ENCODE measurements around the gene THAP7. TPM values are rescaled to one million over a fixed set of nuclear protein-coding genes. Genes with fewer than 3 reads are reported as not detected.

Gene THAP7
- total RNA-seq, 2 experiments from 2014 or later, result 20.4 to 21.2 TPM

DNA sequence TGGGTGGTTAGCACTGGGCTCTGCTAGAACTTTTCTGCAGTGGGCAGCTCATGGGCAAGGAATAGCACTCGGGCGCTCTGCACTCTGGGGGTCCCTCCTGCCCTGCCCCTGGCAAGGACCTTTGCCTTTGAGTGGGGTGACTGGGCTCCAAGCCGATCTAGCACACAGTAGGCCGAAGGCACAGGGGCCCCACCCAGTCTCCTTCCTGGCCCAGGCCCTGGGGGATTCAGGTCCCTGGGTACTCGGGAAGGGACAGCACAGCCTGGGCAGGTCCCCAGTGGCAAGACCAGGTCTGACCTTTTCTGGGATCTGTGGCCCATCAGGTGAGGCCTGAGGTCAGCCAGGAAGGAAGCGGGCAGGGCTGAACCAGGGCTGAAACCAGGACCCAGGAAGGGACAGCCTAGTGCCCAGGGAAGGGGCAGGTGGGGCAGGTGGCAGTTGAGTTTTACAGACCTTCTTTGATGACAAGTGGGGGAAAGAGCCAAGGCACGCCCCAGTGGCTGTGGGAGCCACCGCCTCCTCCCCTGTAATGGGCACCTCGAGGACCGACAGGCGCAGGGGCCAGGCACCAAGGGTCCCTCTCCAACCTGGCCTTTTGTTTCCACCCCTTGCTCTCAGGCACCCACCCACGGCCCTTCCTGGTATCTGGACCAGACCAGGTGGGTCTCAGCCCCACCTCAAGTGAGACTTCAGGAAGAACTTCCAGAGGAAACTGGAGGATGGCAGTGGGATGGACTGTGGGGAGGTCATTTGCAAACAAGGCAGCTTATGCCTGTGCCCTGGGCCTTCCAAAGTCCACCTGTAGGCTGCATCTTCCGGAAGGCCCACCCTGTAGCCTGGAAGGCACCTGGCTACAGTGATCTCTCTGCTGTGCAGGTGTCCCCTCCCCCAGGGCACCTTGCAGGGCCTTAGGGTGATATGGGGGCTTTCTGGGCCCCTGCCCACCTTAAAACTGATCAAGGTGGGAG lies 35.7 kb downstream of the THAP7 start:
- H3K9me3 Mint-ChIP-seq, result no peaks in the 10 kb centered on the region
- H3K36me3 Mint-ChIP-seq (ENCODE audit: low read depth), result no peaks in the 10 kb centered on the region
- CTCF ChIA-PET, result interaction anchor here (1.3 kb wide), 1 partner anchor 49 kb away, joined by 3 read pairs; the partner anchor contains the start of gene CRKL
- H3K27ac Mint-ChIP-seq, result no peak overlapping the region
- intact Hi-C loops (cut with micrococcal nuclease), result loop anchor here (10.0 kb wide), 1 partner anchor 139 kb away; no protein-coding TSS in a partner anchor
- no peak overlapping the region for H3K4me3 Mint-ChIP-seq
- peaks cover 2% of the 10 kb centered on the region for H3K27me3 Mint-ChIP-seq (ENCODE audit: low read depth)
- no peak for DNase-seq
- peaks cover 11% of the 10 kb centered on the region for H3K4me1 Mint-ChIP-seq (ENCODE audit: low read depth)

DNA sequence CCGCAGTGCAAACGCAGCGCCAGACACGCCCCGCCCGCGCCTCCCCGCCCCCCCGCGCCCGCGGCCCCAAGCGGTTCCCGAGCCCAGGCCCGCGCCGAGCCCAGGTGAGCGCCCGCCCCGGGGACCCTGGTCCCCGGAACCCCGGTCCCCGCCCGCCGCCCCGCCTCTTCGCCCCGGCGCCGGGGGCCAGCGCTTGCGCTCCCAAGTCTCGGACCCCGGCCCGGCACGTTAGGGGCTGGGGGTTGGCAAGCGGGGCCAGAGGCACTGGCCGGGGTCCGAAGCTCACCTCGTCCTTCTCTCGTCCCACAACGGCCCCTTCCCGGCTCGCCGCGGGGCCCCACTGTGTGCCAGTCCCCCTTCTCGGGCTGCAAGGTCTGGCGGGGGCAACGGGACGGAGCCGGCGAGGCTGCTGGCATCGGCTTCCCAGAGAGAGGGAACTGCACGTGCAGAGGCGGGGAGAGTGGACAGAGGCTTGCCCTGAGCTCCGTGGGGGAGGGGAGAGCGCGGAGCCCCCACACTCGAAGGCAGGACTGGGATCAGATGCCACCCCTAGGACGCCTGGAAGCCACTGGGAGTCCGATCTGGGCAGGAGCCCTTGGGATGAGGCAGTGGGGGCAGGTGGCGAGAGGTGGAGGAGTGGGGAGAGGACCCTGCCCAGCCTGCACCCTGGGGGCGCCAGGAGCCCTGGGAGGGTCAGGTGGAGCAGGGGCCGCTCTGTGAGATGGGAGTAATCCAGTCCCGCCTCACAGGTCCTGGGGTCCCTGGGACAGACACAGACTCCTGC lies 36.6 kb downstream of the THAP7 start:
- no peak overlapping the region for H3K27ac Mint-ChIP-seq
- H3K4me1 Mint-ChIP-seq (ENCODE audit: low read depth), result peaks cover 11% of the 10 kb centered on the region
- no peaks in the 10 kb centered on the region for H3K36me3 Mint-ChIP-seq (ENCODE audit: low read depth)
- intact Hi-C loops (cut with micrococcal nuclease), result loop anchor here (10.0 kb wide), 1 partner anchor 140 kb away; no protein-coding TSS in a partner anchor
- no peak for DNase-seq
- peaks cover 3% of the 10 kb centered on the region for H3K27me3 Mint-ChIP-seq (ENCODE audit: low read depth)
- no peaks in the 10 kb centered on the region for H3K9me3 Mint-ChIP-seq
- no peak overlapping the region for H3K4me3 Mint-ChIP-seq
- CTCF ChIA-PET, result interaction anchor here (1.3 kb wide), 1 partner anchor 48 kb away, joined by 3 read pairs; the partner anchor contains the start of gene CRKL

DNA sequence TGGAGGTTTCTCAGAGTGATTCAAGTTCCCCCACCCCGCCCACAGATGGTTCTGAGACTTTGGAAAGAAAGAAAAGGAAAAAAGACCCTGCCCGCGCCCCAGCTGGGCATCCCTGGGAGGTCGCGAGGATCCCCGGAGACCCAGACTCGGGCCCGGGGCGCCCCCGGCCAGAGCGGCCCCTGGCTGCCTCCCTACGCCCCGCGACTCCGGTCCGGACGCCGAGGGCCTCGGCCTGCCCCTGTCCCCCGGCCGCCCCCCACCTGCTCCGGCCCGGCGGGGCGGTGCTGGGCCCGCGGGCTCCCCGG lies 37.2 kb downstream of the THAP7 start:
- H3K36me3 Mint-ChIP-seq (ENCODE audit: low read depth), result no peaks in the 10 kb centered on the region
- CTCF ChIA-PET, result interaction anchor here (1.3 kb wide), 1 partner anchor 48 kb away, joined by 3 read pairs; the partner anchor contains the start of gene CRKL
- H3K4me3 Mint-ChIP-seq, result peak overlapping the region; percentile 57
- no peaks in the 10 kb centered on the region for H3K9me3 Mint-ChIP-seq
- intact Hi-C loops (cut with micrococcal nuclease), result loop anchor here (5.0 to 10.0 kb wide), 2 partner anchors 38 to 140 kb away; partner anchors contain the start of gene THAP7
- no peak overlapping the region for H3K27ac Mint-ChIP-seq
- peaks cover 5% of the 10 kb centered on the region for H3K27me3 Mint-ChIP-seq (ENCODE audit: low read depth)
- DNase-seq, result no peak
- H3K4me1 Mint-ChIP-seq (ENCODE audit: low read depth), result peaks cover 11% of the 10 kb centered on the region

DNA sequence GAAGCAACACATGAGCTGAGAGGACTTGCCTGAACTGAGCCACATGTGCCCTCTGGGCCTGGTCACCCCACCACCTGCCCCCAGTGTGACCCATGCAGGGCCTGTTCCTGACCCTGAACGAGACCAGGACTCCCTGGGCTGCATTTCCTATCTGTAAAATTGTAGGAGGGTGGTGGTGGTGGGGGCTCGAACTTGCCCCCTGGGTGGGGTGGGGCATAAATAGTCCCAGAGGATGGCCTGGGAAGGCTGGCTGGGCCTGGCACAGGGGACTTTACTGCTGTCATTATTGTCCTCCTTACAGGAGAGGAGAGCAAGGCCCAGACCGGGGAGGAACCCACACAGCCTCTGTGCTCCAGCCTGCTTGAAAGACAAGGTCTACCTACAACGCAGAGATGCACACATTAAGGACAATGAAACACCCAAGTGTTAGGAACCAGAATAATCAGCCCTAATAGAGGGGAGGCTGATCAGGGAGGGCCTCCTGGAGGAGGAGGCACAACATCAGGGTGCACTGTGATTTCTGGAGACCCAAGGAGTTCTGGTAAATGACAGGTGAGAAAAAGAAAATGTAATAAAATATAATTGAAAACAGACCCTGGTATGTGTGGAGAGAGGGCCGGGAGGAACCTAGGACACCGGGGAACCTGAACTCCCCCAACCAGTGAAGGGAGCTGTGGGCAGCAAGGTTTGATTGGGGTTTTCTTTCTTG lies 37.7 kb downstream of the THAP7 start:
- Mint-ChIP-seq H3K4me1 (ENCODE audit: low read depth) (peaks cover 11% of the 10 kb centered on the region), H3K4me3 (peak overlapping the region; percentile 57), H3K9me3 (no peaks in the 10 kb centered on the region), H3K27me3 (ENCODE audit: low read depth) (peaks cover 5% of the 10 kb centered on the region), H3K36me3 (ENCODE audit: low read depth) (no peaks in the 10 kb centered on the region), H3K27ac (no peak overlapping the region)
- no peak for DNase-seq
- CTCF ChIA-PET, result interaction anchor here (1.5 kb wide), 1 partner anchor 49 kb away, joined by 3 read pairs; no protein-coding TSS in a partner anchor
- intact Hi-C loops (cut with micrococcal nuclease), result loop anchor here (5.0 to 10.0 kb wide), 2 partner anchors 38 to 141 kb away; partner anchors contain the start of gene THAP7

DNA sequence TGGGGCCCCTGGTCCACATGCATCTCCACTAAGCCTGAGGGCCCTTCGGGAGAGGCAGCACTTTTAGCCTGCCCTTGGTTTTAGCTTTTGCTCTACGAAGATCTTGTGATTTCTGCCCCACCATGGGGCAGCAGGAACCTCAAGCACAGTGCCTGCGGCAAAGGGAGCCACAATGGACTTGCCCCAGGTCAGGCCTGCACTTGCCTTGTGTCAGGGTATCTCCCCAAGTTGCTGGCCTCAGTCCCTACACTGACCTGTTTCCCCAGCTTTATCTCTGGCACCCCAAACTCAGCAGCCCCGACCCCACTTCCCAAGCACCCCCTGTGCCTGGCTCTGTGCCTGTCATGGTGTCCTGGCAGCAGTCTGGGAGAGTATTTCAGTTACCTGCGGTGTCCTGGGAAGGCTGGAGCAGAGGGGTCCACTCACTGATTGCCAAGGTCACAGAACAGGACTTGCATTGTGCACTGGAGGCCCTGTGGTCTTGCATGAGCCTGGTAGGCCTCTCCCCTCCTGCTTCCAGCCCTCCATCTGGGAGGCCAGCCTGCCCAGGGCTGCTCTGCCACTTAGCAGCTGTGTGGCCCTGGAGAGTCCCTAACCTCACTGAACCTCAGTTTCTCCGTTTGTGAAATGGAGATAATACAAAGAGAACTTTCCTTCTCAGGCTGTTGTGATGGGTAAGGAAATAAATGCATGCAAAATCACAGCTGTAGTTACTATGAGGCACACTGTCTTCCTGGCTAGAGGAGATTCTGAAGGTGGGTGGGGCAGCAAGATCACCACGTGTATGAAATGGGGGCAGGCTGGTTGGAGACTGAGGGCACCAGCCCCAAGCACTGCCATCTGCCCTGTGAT lies 38.5 kb downstream of the THAP7 start:
- CTCF ChIA-PET, result interaction anchor here (0.6 to 1.5 kb wide), 5 partner anchors 10 to 478 kb away, joined by 3 to 6 read pairs (median 4); no protein-coding TSS in a partner anchor
- H3K27me3 Mint-ChIP-seq (ENCODE audit: low read depth), result peaks cover 5% of the 10 kb centered on the region
- intact Hi-C loops (cut with micrococcal nuclease), result loop anchor here (2.0 to 10.0 kb wide), 3 partner anchors 19 to 141 kb away; partner anchors contain the start of genes LZTR1 and THAP7
- H3K27ac Mint-ChIP-seq, result no peak overlapping the region
- no peak overlapping the region for H3K4me3 Mint-ChIP-seq
- H3K36me3 Mint-ChIP-seq (ENCODE audit: low read depth), result no peaks in the 10 kb centered on the region
- peaks cover 11% of the 10 kb centered on the region for H3K4me1 Mint-ChIP-seq (ENCODE audit: low read depth)
- H3K9me3 Mint-ChIP-seq, result no peaks in the 10 kb centered on the region
- DNase-seq, result no peak

DNA sequence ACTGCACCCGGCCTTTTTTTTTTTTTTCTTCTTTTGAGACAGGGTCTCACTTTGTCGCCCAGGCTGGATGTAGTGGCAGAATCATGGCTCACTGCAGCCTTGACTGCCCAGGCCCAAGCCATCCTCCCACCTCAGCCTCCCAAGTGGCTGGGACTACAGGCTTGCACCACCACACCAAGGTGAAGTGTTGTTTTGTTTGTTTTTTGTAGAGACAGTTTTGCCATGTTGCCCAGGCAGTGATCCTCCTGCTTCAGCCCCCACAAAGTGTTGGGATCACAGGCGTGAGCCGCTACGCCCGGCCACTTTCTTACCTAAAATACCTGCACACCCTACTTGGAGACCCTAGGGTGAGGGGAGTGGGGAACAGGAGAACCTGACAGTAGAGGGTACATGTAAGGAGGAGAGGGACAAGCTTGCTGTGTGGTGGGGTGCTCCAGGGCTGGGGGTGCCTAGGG lies 39.4 kb downstream of the THAP7 start:
- CTCF ChIA-PET, result interaction anchor here (0.6 to 3.2 kb wide), 8 partner anchors 9 to 190 kb away, joined by 3 to 17 read pairs (median 4); partner anchors contain the start of gene LZTR1
- H3K27ac Mint-ChIP-seq, result no peak overlapping the region
- H3K4me1 Mint-ChIP-seq (ENCODE audit: low read depth), result peaks cover 11% of the 10 kb centered on the region
- no peak for DNase-seq
- peaks cover 14% of the 10 kb centered on the region for H3K27me3 Mint-ChIP-seq (ENCODE audit: low read depth)
- intact Hi-C loops (cut with micrococcal nuclease), result loop anchor here (2.0 to 10.0 kb wide), 3 partner anchors 20 to 142 kb away; partner anchors contain the start of genes LZTR1 and THAP7
- no peaks in the 10 kb centered on the region for H3K36me3 Mint-ChIP-seq (ENCODE audit: low read depth)
- no peak overlapping the region for H3K4me3 Mint-ChIP-seq
- no peaks in the 10 kb centered on the region for H3K9me3 Mint-ChIP-seq

DNA sequence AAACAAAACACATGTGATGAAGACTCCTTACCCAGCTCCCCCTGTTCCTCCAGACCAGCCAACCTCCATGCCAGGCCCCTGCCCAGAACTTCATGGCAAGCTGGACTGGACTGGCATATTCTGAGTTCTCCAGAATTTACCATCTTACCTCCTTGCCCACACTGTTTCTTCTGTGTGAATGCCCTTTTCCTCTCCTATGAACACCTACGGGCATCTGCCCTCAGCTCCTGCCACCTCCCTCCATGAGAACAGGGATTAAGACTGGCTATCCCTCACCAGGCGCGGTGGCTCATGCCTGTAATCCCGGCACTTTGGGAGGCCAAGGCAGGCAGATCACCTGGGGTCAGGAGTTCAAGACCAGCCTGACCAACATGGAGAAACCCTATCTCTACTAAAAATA lies 41.3 kb downstream of the THAP7 start:
- Mint-ChIP-seq H3K4me3 (no peak overlapping the region), H3K4me1 (ENCODE audit: low read depth) (peaks cover 17% of the 10 kb centered on the region)

DNA sequence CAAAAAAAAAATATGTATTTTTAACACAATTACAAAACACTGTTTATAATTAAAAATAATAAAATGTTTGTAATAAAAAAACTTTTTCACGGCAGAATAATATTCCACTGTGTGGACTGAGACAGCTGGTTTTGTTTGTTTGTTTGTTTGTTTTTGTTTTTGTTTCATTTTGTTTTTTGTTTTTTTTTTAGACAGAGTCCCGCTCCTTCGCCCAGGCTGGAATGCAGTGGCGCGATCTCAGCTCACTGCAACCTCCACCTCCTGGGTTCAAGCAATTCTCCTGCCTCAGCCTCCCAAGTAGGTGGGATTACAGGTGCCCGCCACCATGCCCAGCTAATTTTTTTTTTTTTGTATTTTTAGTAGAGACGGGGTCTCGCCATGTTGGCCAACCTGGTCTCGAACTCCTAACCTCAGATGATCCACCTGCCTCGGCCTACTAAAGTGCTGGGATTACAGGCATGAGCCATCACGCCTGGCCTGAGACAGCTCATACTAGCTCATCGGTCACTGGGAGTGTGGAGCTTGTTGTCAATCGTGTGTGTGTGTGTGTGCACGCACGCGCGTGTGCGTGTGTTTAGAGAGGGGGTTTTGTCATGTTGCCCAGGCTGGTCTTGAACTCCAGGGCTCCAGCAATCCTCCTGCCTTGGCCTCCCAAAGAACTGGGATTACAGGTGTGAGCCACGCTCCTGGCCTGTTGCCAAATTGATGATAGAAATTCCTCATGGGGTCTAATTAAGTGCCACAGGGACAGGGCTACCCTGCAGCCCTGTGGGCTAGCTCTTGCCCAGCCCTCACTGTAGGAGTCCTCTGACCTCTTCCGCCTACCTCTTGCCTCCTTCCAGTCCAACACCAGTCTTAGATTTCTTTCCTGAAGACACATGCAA lies 42.1 kb downstream of the THAP7 start:
- H3K4me1 Mint-ChIP-seq (ENCODE audit: low read depth), result peaks cover 17% of the 10 kb centered on the region
- DNase-seq, result no peak
- CTCF ChIA-PET, result interaction anchor here (0.6 to 3.2 kb wide), 10 partner anchors 11 to 674 kb away, joined by 3 to 17 read pairs (median 4); no protein-coding TSS in a partner anchor
- H3K4me3 Mint-ChIP-seq, result no peak overlapping the region
- H3K27ac Mint-ChIP-seq, result no peak overlapping the region
- intact Hi-C loops (cut with micrococcal nuclease), result loop anchor here (5.0 to 10.0 kb wide), 2 partner anchors 42 to 145 kb away; partner anchors contain the start of gene THAP7
- no peaks in the 10 kb centered on the region for H3K36me3 Mint-ChIP-seq (ENCODE audit: low read depth)
- H3K9me3 Mint-ChIP-seq, result no peaks in the 10 kb centered on the region
- H3K27me3 Mint-ChIP-seq (ENCODE audit: low read depth), result peaks cover 22% of the 10 kb centered on the region

More for the DNA sequence above, 41.3 kb downstream of the THAP7 start:
- peaks cover 22% of the 10 kb centered on the region for H3K27me3 Mint-ChIP-seq (ENCODE audit: low read depth)
- no peak overlapping the region for H3K27ac Mint-ChIP-seq
- intact Hi-C loops (cut with micrococcal nuclease), result loop anchor here (5.0 to 10.0 kb wide), 2 partner anchors 42 to 144 kb away; partner anchors contain the start of gene THAP7
- no peak for DNase-seq
- CTCF ChIA-PET, result interaction anchor here (0.6 to 3.2 kb wide), 6 partner anchors 11 to 142 kb away, joined by 3 to 17 read pairs (median 4); no protein-coding TSS in a partner anchor
- H3K9me3 Mint-ChIP-seq, result no peaks in the 10 kb centered on the region
- H3K36me3 Mint-ChIP-seq (ENCODE audit: low read depth), result no peaks in the 10 kb centered on the region

DNA sequence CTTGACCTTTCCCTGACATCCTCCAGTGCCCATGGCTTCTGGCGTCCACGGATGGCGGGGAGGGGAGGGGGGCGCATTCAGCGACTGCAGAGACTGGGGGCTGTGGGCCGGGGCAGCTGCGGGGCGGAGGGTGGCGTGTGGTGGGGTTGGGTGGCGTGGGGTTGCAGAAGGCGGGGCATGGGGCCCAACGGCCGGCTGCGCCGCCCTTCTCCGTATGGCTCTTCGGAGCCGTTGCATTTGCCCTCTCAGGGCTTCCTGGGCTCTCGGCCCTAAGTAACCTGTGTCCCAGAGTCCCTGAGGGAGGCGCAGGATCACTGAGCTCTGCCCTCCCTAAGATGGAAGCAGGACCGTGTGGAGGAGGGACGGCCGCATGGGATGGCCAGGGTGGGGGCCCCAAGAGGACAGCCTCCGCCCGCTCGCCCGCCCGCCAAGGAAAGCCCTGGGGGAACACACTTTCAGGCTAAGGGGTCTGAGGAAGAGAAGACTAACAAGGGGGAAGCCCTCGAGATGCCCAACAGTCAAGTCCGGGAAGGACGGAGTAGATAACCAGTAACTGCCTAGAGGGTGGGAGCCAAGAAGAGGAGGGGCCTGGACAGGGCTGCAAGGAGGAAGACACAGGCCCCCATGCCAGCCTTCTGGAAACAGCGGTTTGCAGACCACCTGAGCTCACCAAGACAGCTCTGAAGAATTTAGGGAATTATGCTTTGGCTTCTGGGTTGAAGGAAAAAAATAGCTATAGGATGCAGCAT lies 44.1 kb downstream of the THAP7 start:
- intact Hi-C loops (cut with micrococcal nuclease), result no loop called here
- Mint-ChIP-seq H3K9me3 (no peaks in the 10 kb centered on the region), H3K4me1 (ENCODE audit: low read depth) (peaks cover 12% of the 10 kb centered on the region), H3K36me3 (ENCODE audit: low read depth) (peaks cover 8% of the 10 kb centered on the region), H3K4me3 (peak overlapping the region; percentile 18), H3K27me3 (ENCODE audit: low read depth) (peaks cover 19% of the 10 kb centered on the region), H3K27ac (no peak overlapping the region)
- CTCF ChIA-PET, result interaction anchor here (1.0 to 1.7 kb wide), 2 partner anchors 72 to 145 kb away, joined by 3 to 7 read pairs; no protein-coding TSS in a partner anchor
- no peak for DNase-seq

All from activated naive CD4-positive, alpha-beta T cell treated with anti-CD3 and anti-CD28 coated beads for 36 hours (primary cell).